Suprapubic skin (tissue), 4 donors: ENCODE measurements around the gene UVRAG.

Experiments
- CTCF ChIP-seq, 2 donors: fragments of 200-600 bp in 1 of 2; fragments of 450-650 bp in 1 of 2; sonication (generic) in 1 of 2; IDR thresholded peaks; one replicate each; pipeline ENCODE4 v1.5.1; 2016 to 2019; ENCODE audit warnings: antibody characterized with exemption in 2 of 2, mild to moderate bottlenecking in 1 of 2, moderate library complexity in 1 of 2
- EP300 ChIP-seq: sonication (generic); formaldehyde crosslinking; IDR thresholded peaks from one replicate; pipeline ENCODE4 v1.6.1; 2017; ENCODE audit warnings: antibody characterized with exemption
- POLR2A ChIP-seq, 2 donors: fragments of 450-650 bp; IDR thresholded peaks; one replicate each; pipeline ENCODE4 v1.6.1; 2017; ENCODE audit warnings: antibody characterized with exemption in 2 of 2, mild to moderate bottlenecking in 2 of 2, moderate library complexity in 2 of 2
- POLR2AphosphoS5 ChIP-seq, 3 donors: sonication (generic); formaldehyde crosslinking; IDR thresholded peaks; one replicate each; pipeline ENCODE4 v1.6.1; 2017; ENCODE audit warnings: antibody characterized with exemption in 3 of 3

- no peak for TF ChIP-seq CTCF (IDR thresholded peaks at IDR 0.05)
- TF ChIP-seq POLR2AphosphoS5 (IDR thresholded peaks at IDR 0.05), result no peak
- no peak for TF ChIP-seq POLR2A (IDR thresholded peaks at IDR 0.05)
- no peak for TF ChIP-seq EP300
These were observed 103.3 kb downstream of the UVRAG start for GRCh38 chr11:75918331-75918730.
